SK-N-SH (cell line): ENCODE measurements around the gene SELENOK. TPM values are rescaled to one million over a fixed set of nuclear protein-coding genes. Genes with fewer than 3 reads are reported as not detected.

ENCODE experiments used
- CTCF ChIA-PET: fragments of 300-600, 350-600 bp; formaldehyde crosslinking; extraction: SDS; loops from one replicate; lab custom pipeline; 2021; lab: Yijun Ruan, JAX
- POLR2A ChIA-PET: fragments of 350-600 bp; sonication (Branson Sonifier 250); formaldehyde crosslinking; extraction: SDS; loops from one replicate; lab custom pipeline; 2020; ENCODE audit warnings: antibody characterized with exemption, inconsistent platforms; lab: Yijun Ruan, JAX
- DNase-seq: peaks from one replicate; pipeline ENCODE4 v3.0.0; 2012
- H2AFZ ChIP-seq: fragments of 200-600 bp; sonication (generic); 2 replicates; pipeline ENCODE4 v1.8.1; 2016; ENCODE audit warnings: antibody characterized with exemption, mild to moderate bottlenecking, low read depth
- H3F3A ChIP-seq: fragments of 200-600 bp; sonication (generic); replicated peaks from 2 replicates; pipeline ENCODE3; 2016; ENCODE audit warnings: antibody characterized with exemption, mild to moderate bottlenecking; ENCODE audit not compliant: insufficient read depth
- H3K27ac ChIP-seq, 2 experiments: fragments of 200-500 bp in 1 of 2; fragments of 200-600 bp in 1 of 2; sonication (Bioruptor generic) in 1 of 2; sonication (generic), shearing (Covaris generic) in 1 of 2; 2 replicates each; pipeline versions ENCODE4 v1.5.1 to v1.6.1; 2014 to 2016; ENCODE audit warnings: low read depth in 2 of 2, inconsistent platforms in 1 of 2, low read length in 1 of 2, mild to moderate bottlenecking in 1 of 2, mixed read lengths in 1 of 2
- H3K27me3 ChIP-seq: fragments of 200-600 bp; sonication (generic), shearing (Covaris generic); 2 replicates; pipeline ENCODE4 v1.6.1; 2016; ENCODE audit warnings: mixed run types; ENCODE audit not compliant: insufficient read depth
- H3K36me3 ChIP-seq, 2 experiments: fragments of 200-500 bp in 1 of 2; fragments of 200-600 bp in 1 of 2; sonication (Bioruptor generic) in 1 of 2; sonication (generic) in 1 of 2; replicated peaks in 1 of 2; 2 replicates each; pipeline versions ENCODE3 to v1.5.1; 2014 to 2016; ENCODE audit warnings: low read length in 1 of 2, mild to moderate bottlenecking in 1 of 2; ENCODE audit not compliant: insufficient read depth in 2 of 2, control insufficient read depth in 1 of 2
- H3K4me1 ChIP-seq, 2 experiments: fragments of 200-500 bp in 1 of 2; fragments of 200-600 bp in 1 of 2; sonication (Bioruptor generic) in 1 of 2; sonication (generic), shearing (Covaris generic) in 1 of 2; 2 replicates each; pipeline versions ENCODE4 v1.5.1 to v1.6.1; 2014 to 2016; ENCODE audit warnings: low read depth in 1 of 2, low read length in 1 of 2, mixed run types in 1 of 2; ENCODE audit not compliant: insufficient read depth in 2 of 2, control insufficient read depth in 1 of 2
- H3K4me2 ChIP-seq: fragments of 200-600 bp; sonication (generic), shearing (Covaris generic); 2 replicates; pipeline ENCODE4 v1.6.1; 2017; ENCODE audit warnings: mixed run types
- H3K4me3 ChIP-seq, 2 experiments: fragments of 200-500 bp in 1 of 2; fragments of 200-600 bp in 1 of 2; sonication (Bioruptor generic) in 1 of 2; sonication (generic), shearing (Covaris generic) in 1 of 2; 2 replicates each; pipeline versions ENCODE4 v1.5.1 to v1.8.1; 2014 to 2016; ENCODE audit warnings: low read depth in 2 of 2, inconsistent platforms in 1 of 2, low read length in 1 of 2, mild to moderate bottlenecking in 1 of 2, mixed read lengths in 1 of 2, moderate library complexity in 1 of 2
- H3K79me2 ChIP-seq: fragments of 200-600 bp; sonication (generic); 2 replicates; pipeline ENCODE4 v1.8.1; 2017; ENCODE audit warnings: mild to moderate bottlenecking; ENCODE audit not compliant: insufficient read depth
- H3K9ac ChIP-seq: fragments of 200-600 bp; sonication (generic); 2 replicates; pipeline ENCODE4 v1.6.1; 2017; ENCODE audit warnings: mixed run types
- H3K9me2 ChIP-seq: fragments of 200-600 bp; sonication (generic); 2 replicates; pipeline ENCODE4 v1.6.1; 2017; ENCODE audit warnings: mixed run types
- H3K9me3 ChIP-seq: fragments of 200-600 bp; sonication (generic); 2 replicates; pipeline ENCODE4 v1.6.1; 2017; ENCODE audit warnings: mixed run types, mild to moderate bottlenecking, moderate library complexity
- H4K20me1 ChIP-seq: fragments of 200-600 bp; sonication (generic); 2 replicates; pipeline ENCODE4 v1.6.1; 2017; ENCODE audit warnings: mild to moderate bottlenecking, mixed run types; ENCODE audit not compliant: insufficient read depth
- CTCF ChIP-seq: fragments of 200-600 bp; sonication (generic); IDR thresholded peaks from 2 replicates; pipeline ENCODE4 v1.6.1; 2017; ENCODE audit warnings: antibody characterized with exemption, mild to moderate bottlenecking, moderate library complexity
- ELF1 ChIP-seq: IDR thresholded peaks from 2 replicates; pipeline ENCODE4 v1.4.0; 2012
- EZH2phosphoT487 ChIP-seq: fragments of 200-600 bp; sonication (generic); IDR thresholded peaks from 2 replicates; pipeline ENCODE4 v1.6.1; 2017; ENCODE audit warnings: low read depth, mixed run types, mild to moderate bottlenecking, antibody characterized with exemption, moderate library complexity, borderline replicate concordance
- FOXJ3 ChIP-seq: sonication (generic); formaldehyde crosslinking; IDR thresholded peaks from 2 replicates; pipeline ENCODE4 v1.5.1; 2020; ENCODE audit warnings: mild to moderate bottlenecking, missing genetic modification reagents
- JUND ChIP-seq: IDR thresholded peaks from 2 replicates; pipeline ENCODE4 v1.4.0; 2012
- MAX ChIP-seq: IDR thresholded peaks from 2 replicates; pipeline ENCODE4 v1.4.0; 2012; ENCODE audit warnings: low read depth
- MEF2A ChIP-seq: IDR thresholded peaks from 2 replicates; pipeline ENCODE4 v1.4.0; 2012; ENCODE audit warnings: low read depth, borderline replicate concordance
- NFIC ChIP-seq: IDR thresholded peaks from 2 replicates; pipeline ENCODE4 v1.4.0; 2012; ENCODE audit warnings: borderline replicate concordance
- NRF1 ChIP-seq: IDR thresholded peaks from 2 replicates; pipeline ENCODE4 v1.6.1; 2012; ENCODE audit warnings: low read depth, mild to moderate bottlenecking, low read length
- POLR2AphosphoS5 ChIP-seq: IDR thresholded peaks from 2 replicates; pipeline ENCODE4 v1.6.1; 2012; ENCODE audit warnings: low read depth, low read length
- RCOR1 ChIP-seq: fragments of 150-350 bp; IDR thresholded peaks from 2 replicates; pipeline ENCODE4 v1.6.1; 2017; ENCODE audit warnings: antibody characterized with exemption, low read length
- REST ChIP-seq: IDR thresholded peaks from 2 replicates; pipeline ENCODE4 v1.6.1; 2012; ENCODE audit warnings: mild to moderate bottlenecking, low read depth, low read length, moderate library complexity
- RXRA ChIP-seq: IDR thresholded peaks from 2 replicates; pipeline ENCODE4 v1.4.0; 2012; ENCODE audit warnings: low read depth, mild to moderate bottlenecking, borderline replicate concordance
- SIN3A ChIP-seq: IDR thresholded peaks from 2 replicates; pipeline ENCODE4 v1.6.1; 2012; ENCODE audit warnings: low read depth, mild to moderate bottlenecking, low read length, moderate library complexity, borderline replicate concordance
- SMC3 ChIP-seq: IDR thresholded peaks from 2 replicates; pipeline ENCODE4 v1.6.1; 2012; ENCODE audit warnings: low read depth, low read length, improper control_type of control experiment
- TAF1 ChIP-seq: IDR thresholded peaks from 2 replicates; pipeline ENCODE4 v1.6.1; 2012; ENCODE audit warnings: low read depth, mild to moderate bottlenecking, low read length, moderate library complexity, borderline replicate concordance
- TCF12 ChIP-seq: IDR thresholded peaks from 2 replicates; pipeline ENCODE4 v1.4.0; 2012
- TEAD4 ChIP-seq: IDR thresholded peaks from 2 replicates; pipeline ENCODE4 v1.4.0; 2012; ENCODE audit warnings: mild to moderate bottlenecking, borderline replicate concordance; ENCODE audit not compliant: insufficient read depth
- USF2 ChIP-seq: fragments of 150-350 bp; IDR thresholded peaks from 2 replicates; pipeline ENCODE4 v1.6.1; 2017; ENCODE audit warnings: antibody characterized with exemption, low read length, low read depth, borderline replicate concordance
- ZBTB33 ChIP-seq: IDR thresholded peaks from 2 replicates; pipeline ENCODE4 v1.4.0; 2012; ENCODE audit warnings: low read depth, borderline replicate concordance
- WGBS: methylation state at CpG from one replicate; pipeline ENCODE4 v1.1.6; 2017; ENCODE audit warnings: low lambda C conversion rate; 5-methylcytosine and 5-hydroxymethylcytosine counted together
- polyA plus RNA-seq, 3 experiments: library from polyadenylated mRNA; depleted of rRNA; stranded (reverse); fragments of >200 nt; gene quantifications; 2 replicates each; pipeline ENCODE4 v1.2.3, GENCODE V29; 2012

Gene SELENOK
- polyA plus RNA-seq, 1 of the 3 experiments (the other 2 are of a cell fraction), result 29.2 TPM

- Histone ChIP-seq H3K4me2 (no peak overlapping the region), H3K4me3 (no peak overlapping the region), H3F3A (no peaks in the 10 kb centered on the region), H3K9ac (no peak overlapping the region), H3K4me1 (peaks cover 0 to 14% of the 10 kb centered on the region in 2 experiments; a peak in 1 of 4 replicates), H3K27me3 (no peaks in the 10 kb centered on the region), H3K27ac (no peak overlapping the region), H2AFZ (no peak overlapping the region), H3K9me3 (no peaks in the 10 kb centered on the region), H3K9me2 (no peaks in the 10 kb centered on the region), H3K79me2 (no peaks in the 10 kb centered on the region), H3K36me3 (no peaks in the 10 kb centered on the region), H4K20me1 (no peaks in the 10 kb centered on the region)
- POLR2A ChIA-PET, result no interaction called here
- CTCF ChIA-PET, result interaction anchor here (0.8 to 1.0 kb wide), 2 partner anchors 12 to 617 kb away, joined by 3 read pairs; no protein-coding TSS in a partner anchor
- WGBS, result 57% methylated on average over 4 of the region's 9 CpGs
- no peak for DNase-seq
- TF ChIP-seq EZH2phosphoT487, result no peak
- no peak for TF ChIP-seq RCOR1
- TF ChIP-seq TEAD4, result no peak
- no peak for TF ChIP-seq CTCF
- TF ChIP-seq MAX, result no peak
- TF ChIP-seq POLR2AphosphoS5, result no peak
- TF ChIP-seq FOXJ3 (CRISPR knock-in tag), result no peak
- no peak for TF ChIP-seq ELF1
- no peak for TF ChIP-seq MEF2A
- TF ChIP-seq TCF12, result no peak
- TF ChIP-seq SIN3A, result no peak
- TF ChIP-seq USF2, result no peak
- no peak for TF ChIP-seq REST
- no peak for TF ChIP-seq TAF1
- no peak for TF ChIP-seq JUND
- no peak for TF ChIP-seq SMC3
- no peak for TF ChIP-seq ZBTB33
- TF ChIP-seq NRF1, result no peak
- no peak for TF ChIP-seq NFIC
- no peak for TF ChIP-seq RXRA
Measured at GRCh38 chr3:53836084-53836872, 55.4 kb downstream of the SELENOK start.
